Measurements from ENCODE around the gene TNNT2. TPM values are rescaled to one million over a fixed set of nuclear protein-coding genes. Genes with fewer than 3 reads are reported as not detected.

TNNT2 gene
- total and polyA plus RNA-seq, 2 donors (not counting 1 experiment from before 2014, with no cell fraction given): not detected

GRCh38 chr1:201311356-201312011, 66.0 kb downstream of the TNNT2 start:
- H3K4me1 ChIP-seq (ENCODE audit: control insufficient read depth in 2 of 2, insufficient read depth in 2 of 2, low read length in 2 of 2): no peaks in the 10 kb centered on the region
- H3K4me3 ChIP-seq (ENCODE audit: control extremely low read depth in 1 of 5, extremely low read depth in 1 of 5, insufficient read depth in 1 of 5, low read depth in 2 of 5, low read length in 4 of 5): no peak overlapping the region
- H3K4me1 Mint-ChIP-seq: no peaks in the 10 kb centered on the region
- H3K9ac ChIP-seq (ENCODE audit: low read length): no peak overlapping the region
- TF ChIP-seq CTCF (IDR thresholded peaks at IDR 0.05) (no peak), EZH2 (IDR thresholded peaks at IDR 0.05; ENCODE audit: borderline replicate concordance, insufficient read depth, low read depth, low read length, poor library complexity, severe bottlenecking) (no peak)
- H3K9me3 ChIP-seq (ENCODE audit: control extremely low read depth in 1 of 3, control insufficient read depth in 2 of 3, insufficient read depth in 1 of 3, low read length in 2 of 3): no peaks in the 10 kb centered on the region
- peaks cover 30% of the 10 kb centered on the region for H3K27me3 Mint-ChIP-seq
- no peak overlapping the region for H3K27ac ChIP-seq (ENCODE audit: low read length in 2 of 2)
- no peaks in the 10 kb centered on the region for H3K36me3 ChIP-seq (replicated peaks in 1 of 2; ENCODE audit: control extremely low read depth in 1 of 2, control insufficient read depth in 1 of 2, extremely low read depth in 1 of 2, insufficient read depth in 2 of 2, low read length in 1 of 2)
- no peaks in the 10 kb centered on the region for H3K79me2 ChIP-seq (ENCODE audit: control insufficient read depth, insufficient read depth, low read length)
- ATAC-seq (ENCODE audit: low read depth): no peak
- no peak overlapping the region for H3K4me2 ChIP-seq (replicated peaks; ENCODE audit: low read depth, low read length, poor library complexity, severe bottlenecking)
- WGBS (ENCODE audit: insufficient coverage): 80% methylated on average over 3 of the region's 8 CpGs
- ChIA-PET POLR2A (no interaction called here), CTCF (no interaction called here)
- H4K20me1 ChIP-seq (ENCODE audit: control insufficient read depth, insufficient read depth, low read length, poor library complexity, severe bottlenecking): no peaks in the 10 kb centered on the region
- no peaks in the 10 kb centered on the region for H3K9me3 Mint-ChIP-seq (ENCODE audit: insufficient read depth)
- peaks cover 0 to 18% (median 3%) of the 10 kb centered on the region in 4 experiments for H3K27me3 ChIP-seq (replicated peaks in 1 of 4; ENCODE audit: control extremely low read depth in 1 of 4, control insufficient read depth in 3 of 4, insufficient read depth in 4 of 4, low read length in 3 of 4)
- no peak for DNase-seq
- intact Hi-C loops (cut with micrococcal nuclease): no loop called here
- H3K4me3 Mint-ChIP-seq: no peak overlapping the region
- no peak overlapping the region for H3K27ac Mint-ChIP-seq
- H2AFZ ChIP-seq (ENCODE audit: insufficient read depth, low read depth, low read length, poor library complexity, severe bottlenecking): no peak overlapping the region

GRCh38 chr1:201310986-201311355, 66.5 kb downstream of the TNNT2 start:
- Mint-ChIP-seq H3K4me3 (no peak overlapping the region), H3K27me3 (peaks cover 30% of the 10 kb centered on the region), H3K4me1 (no peaks in the 10 kb centered on the region), H3K9me3 (ENCODE audit: insufficient read depth) (no peaks in the 10 kb centered on the region), H3K27ac (no peak overlapping the region)
- H3K4me1 ChIP-seq (ENCODE audit: control insufficient read depth in 2 of 2, insufficient read depth in 2 of 2, low read length in 2 of 2): no peaks in the 10 kb centered on the region
- DNase-seq (no peak), ATAC-seq (ENCODE audit: low read depth) (no peak)
- H3K4me3 ChIP-seq (ENCODE audit: control extremely low read depth in 1 of 5, extremely low read depth in 1 of 5, insufficient read depth in 1 of 5, low read depth in 2 of 5, low read length in 4 of 5): no peak overlapping the region
- no peaks in the 10 kb centered on the region for H3K9me3 ChIP-seq (ENCODE audit: control extremely low read depth in 1 of 3, control insufficient read depth in 2 of 3, insufficient read depth in 1 of 3, low read length in 2 of 3)
- no CpG with 5 or more reads among the region's 4 CpGs for WGBS (ENCODE audit: insufficient coverage)
- ChIA-PET CTCF (no interaction called here), POLR2A (no interaction called here)
- no peak overlapping the region for H3K4me2 ChIP-seq (replicated peaks; ENCODE audit: low read depth, low read length, poor library complexity, severe bottlenecking)
- TF ChIP-seq CTCF (IDR thresholded peaks at IDR 0.05): no peak
- no peak for TF ChIP-seq EZH2 (IDR thresholded peaks at IDR 0.05; ENCODE audit: borderline replicate concordance, insufficient read depth, low read depth, low read length, poor library complexity, severe bottlenecking)
- no peaks in the 10 kb centered on the region for H3K79me2 ChIP-seq (ENCODE audit: control insufficient read depth, insufficient read depth, low read length)
- no peak overlapping the region for H3K9ac ChIP-seq (ENCODE audit: low read length)
- no peaks in the 10 kb centered on the region for H3K36me3 ChIP-seq (replicated peaks in 1 of 2; ENCODE audit: control extremely low read depth in 1 of 2, control insufficient read depth in 1 of 2, extremely low read depth in 1 of 2, insufficient read depth in 2 of 2, low read length in 1 of 2)
- H2AFZ ChIP-seq (ENCODE audit: insufficient read depth, low read depth, low read length, poor library complexity, severe bottlenecking): no peak overlapping the region
- H4K20me1 ChIP-seq (ENCODE audit: control insufficient read depth, insufficient read depth, low read length, poor library complexity, severe bottlenecking): no peaks in the 10 kb centered on the region
- intact Hi-C loops (cut with micrococcal nuclease): no loop called here
- H3K27ac ChIP-seq (ENCODE audit: low read length in 2 of 2): no peak overlapping the region
- H3K27me3 ChIP-seq (replicated peaks in 1 of 4; ENCODE audit: control extremely low read depth in 1 of 4, control insufficient read depth in 3 of 4, insufficient read depth in 4 of 4, low read length in 3 of 4): peaks cover 0 to 18% (median 3%) of the 10 kb centered on the region in 4 experiments

All from B cell (primary cell).